Activated CD4-positive, CD25-positive, alpha-beta regulatory T cell treated with anti-CD3 and anti-CD28 coated beads, Interleukin-2, amount 50 U/mL, for 72 hours (primary cell): Measurements from ENCODE around the gene SREBF1.
"Not testable (repeated sequence)": the region's sequence is repeated elsewhere in the genome, so short reads cannot be mapped to it uniquely, and the experiment has no call there.

ENCODE experiments used
- DNase-seq: peaks from one replicate; pipeline ENCODE4 v3.0.0; 2021

SREBF1 gene

DNA sequence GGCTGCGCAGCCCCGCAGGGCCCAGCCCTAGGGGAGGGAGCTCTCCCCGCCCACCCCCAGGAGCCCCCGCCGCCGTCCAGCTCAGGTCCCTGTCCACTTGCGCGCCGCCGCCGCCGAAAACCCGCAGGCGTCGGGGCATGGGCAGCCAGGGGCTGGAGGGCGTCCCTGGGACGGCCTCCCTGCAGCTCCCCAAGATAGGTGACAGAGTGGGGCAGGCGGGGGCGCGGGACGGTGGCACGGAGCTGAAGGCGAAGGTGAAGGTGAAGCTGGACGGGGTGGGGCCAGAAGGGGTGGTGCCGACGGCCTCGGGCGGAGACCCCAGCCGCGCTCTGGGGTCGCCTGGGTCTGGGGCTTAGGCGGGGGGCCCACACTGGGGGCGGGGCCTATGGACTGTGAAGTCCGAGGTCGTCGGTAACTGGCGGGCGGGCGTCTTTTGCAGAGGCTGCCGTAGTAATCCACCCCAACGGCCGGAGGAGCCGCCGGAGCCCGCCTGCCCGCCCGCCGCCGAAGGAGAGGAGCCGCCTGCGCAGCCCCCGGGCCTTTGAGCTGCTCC, 27.2 kb downstream of the SREBF1 start:
- no peak for DNase-seq

DNA sequence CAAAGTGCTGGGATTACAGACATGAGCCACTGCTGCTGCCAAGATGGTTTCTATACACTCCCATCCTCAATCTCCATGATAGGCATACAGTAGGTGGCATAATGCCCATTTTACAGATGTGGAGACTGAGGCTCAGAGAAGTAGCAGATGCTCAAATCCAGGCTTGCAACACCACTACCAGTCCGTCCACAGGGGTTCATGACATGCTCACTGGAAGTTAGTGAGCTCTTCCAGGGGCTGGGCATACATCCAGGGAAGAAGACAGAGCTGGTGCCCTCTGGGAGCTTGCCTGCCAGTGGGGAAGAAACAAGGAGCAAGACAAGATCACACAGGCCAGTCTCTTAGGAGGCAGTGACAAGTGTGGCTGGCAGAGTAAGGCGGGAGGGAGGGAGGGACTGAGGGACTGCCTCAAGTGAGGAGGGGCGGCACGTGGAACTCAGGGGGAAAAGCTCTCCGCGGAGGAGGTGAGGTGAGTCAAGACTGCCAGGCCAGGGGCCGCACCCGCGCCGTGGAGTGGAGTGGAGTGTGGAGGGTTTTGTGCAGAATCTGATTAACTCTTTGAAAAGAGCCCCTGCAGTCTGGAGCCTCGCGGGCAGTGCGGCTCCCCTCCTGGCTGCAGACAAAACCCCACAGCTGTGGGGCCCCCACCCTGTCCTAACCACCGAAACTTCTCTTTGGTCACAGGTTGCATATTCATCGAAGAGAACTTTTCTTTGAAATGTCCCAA, 27.9 kb downstream of the SREBF1 start:
- DNase-seq: no peak

DNA sequence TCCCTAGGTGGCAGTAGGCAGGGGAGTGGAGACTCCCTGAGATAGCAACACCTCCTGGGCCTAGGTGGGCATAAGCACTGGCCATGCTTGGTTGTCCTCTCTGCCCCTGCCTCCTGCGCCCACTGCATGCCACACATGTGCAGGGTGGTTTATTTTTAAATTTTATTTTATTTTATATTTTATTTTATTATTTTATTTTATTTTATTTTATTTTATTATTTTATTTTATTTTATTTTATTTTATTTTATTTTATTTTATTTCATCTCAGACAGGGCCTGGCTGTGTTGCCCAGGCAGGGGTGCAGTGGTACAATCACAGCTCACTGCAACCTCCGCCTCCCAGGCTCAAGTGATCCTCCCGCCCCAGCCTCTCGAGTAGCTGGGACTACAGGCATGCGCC, 28.6 kb downstream of the SREBF1 start:
- DNase-seq: not testable (repeated sequence)

DNA sequence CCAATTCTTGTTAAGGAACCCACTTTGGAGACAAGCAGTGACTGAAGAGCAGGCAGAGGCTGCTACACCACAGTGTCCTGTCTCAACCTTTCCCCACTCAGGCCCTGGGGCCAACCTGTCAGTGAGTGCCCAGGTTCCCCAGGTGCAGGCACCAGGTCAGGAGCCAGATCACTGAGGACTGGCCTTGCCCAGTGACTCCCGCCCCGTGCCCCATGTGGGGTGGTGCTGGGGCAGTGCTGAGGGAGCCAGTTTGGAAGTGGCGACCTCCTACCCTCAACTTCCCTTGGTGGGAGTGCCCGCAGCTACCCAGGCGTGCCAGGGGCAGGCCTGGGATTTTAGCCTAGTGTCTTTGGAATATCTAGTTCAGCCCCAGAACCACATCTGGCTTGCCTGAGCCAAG, 29.3 kb downstream of the SREBF1 start:
- no peak for DNase-seq

DNA sequence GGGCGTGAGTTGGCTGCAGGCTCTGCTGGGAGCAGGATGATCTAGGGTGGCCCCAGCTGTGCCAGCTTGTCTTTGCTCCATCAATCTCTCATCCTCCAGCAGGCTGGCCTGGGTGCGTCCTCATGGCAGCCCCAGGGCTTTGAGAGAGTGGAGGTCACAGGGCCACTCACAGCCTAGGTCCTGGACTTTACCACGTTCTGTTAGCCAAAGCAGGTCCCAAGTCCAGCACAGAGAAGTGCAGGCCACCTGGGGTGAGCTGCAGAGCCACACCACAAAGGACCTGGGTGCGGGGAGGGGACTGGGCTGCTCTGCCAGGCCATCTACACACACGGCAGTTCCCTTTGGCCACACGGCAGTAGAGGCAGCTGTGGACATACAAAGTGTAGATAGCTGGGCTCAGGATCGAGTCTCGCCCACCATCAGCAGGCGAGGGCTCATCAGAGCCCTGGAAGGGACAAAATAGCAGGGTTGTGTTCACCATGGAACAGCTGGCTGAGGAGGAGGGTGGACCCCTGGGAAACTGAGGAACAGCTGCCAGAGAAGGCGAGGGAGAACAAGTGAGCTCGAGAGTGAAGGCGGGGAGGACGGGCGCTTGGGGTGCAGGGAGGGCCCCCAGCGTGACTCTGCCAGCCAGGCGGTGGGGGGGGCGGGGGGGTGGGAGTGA, 30.0 kb downstream of the SREBF1 start:
- DNase-seq: no peak

DNA sequence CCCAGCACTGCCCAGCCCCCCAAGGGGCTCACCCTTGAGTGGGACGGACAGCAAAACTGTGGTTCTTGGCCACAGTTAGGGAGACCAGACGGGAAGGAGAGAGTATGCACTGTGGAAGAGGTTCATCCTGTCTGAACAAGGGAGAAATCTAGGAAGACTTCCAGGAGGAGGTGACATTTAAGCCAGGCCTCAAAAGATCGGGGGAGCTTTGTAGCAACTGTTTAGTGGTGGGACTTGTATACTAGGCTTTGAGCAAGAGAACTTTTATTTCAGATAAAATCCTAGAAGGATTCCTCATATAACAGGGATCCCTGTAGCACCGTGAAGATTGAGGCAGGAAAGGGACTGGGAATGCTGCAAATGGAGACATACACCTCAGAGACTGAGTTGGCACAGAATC, 30.8 kb downstream of the SREBF1 start:
- no peak for DNase-seq

DNA sequence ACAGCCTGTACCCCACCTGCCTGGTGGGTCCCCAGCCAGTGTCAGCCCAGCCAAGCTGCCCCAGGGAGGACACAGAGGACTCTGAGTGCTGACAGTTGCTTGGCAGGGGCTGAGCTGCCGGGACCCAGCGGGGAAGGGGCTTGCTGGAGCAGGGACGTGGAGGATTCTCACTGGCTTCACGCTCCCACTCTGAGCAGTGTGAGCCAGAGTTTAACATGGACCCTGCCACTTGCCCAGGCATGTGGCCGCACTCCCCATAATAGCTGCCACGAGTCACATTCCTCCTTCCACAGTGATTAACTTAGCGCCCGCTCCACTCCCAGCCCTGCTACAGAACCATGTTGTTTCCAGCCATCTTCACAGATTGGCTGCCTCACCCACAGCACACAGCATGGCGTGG, 31.2 kb downstream of the SREBF1 start:
- DNase-seq: no peak

DNA sequence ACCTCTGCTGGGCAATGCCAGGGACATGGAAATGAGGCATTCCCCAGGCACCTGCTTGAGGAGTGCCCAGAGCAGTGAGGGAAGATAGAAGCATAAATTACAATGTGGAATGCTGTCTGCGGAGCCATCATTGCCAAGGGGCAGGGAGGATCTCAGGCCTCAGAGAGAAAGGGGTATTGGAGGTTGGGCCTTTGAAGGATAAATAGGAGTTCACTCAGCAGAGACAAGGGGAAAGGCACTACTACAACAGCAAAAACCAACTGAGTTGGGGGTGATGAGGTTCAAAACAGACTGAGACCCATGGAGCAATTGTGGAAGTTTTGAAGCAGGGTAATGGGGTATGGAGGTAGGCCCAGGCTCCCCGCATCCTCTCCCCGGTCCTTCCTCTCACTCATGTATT, 32.8 kb downstream of the SREBF1 start:
- DNase-seq: no peak

DNA sequence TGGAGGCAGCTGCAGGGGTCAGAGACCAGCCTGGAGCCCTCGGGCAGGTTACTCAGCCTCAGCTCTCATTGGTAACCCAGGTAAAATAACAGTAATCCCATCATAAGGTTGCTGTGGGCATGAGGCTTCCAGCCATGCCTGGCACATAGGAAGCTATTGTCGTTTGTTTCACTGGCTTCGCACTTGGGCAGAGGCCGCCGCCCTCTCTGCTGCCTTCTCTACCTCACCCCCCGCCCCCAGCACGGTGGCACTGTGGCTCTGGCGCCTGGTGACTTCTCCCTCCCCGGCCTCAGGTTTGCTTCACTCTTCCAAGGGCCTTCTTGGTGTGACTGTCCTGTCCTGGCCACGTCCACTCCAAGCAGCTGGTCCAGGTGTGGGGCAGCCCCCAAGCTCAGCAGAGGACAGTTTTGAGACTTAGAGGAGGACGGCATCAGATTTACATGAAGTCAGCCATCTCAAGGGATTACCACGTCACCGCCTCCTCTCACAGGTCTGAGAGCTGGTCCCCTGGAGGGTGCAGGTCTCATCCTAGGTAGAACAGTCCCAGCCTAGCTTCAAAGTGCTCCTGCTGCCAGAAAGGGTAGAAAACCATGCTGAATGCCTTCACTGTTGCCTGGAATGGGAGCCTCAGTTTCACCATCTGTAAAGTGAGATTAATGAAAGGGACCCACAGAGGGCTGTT, 34.8 kb downstream of the SREBF1 start:
- DNase-seq: no peak

DNA sequence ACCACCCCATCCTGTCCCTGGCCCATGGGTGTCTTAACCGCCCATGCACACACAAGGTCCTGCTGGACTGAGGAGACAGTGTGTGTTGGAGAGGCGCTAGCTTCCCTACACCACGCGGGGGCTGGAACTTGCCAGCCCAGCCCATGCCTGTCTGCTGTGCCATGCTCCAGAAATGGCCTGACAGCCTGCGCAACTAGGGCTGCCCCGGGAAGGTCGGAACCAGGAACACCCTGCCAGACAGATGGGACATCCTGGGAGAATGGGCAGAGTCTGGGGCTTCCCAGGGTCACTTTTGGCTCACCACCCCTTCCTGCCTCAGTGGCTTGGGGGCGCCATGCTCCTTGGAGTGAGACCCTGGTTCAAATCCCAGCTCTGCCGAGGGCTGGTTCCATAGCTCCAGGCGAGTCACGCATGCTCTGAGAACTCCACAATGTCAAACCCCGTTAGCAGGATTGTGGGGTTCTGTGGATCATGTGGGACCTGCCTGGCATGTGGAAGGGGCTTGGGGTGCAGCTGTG, 36.2 kb downstream of the SREBF1 start:
- DNase-seq: no peak

DNA sequence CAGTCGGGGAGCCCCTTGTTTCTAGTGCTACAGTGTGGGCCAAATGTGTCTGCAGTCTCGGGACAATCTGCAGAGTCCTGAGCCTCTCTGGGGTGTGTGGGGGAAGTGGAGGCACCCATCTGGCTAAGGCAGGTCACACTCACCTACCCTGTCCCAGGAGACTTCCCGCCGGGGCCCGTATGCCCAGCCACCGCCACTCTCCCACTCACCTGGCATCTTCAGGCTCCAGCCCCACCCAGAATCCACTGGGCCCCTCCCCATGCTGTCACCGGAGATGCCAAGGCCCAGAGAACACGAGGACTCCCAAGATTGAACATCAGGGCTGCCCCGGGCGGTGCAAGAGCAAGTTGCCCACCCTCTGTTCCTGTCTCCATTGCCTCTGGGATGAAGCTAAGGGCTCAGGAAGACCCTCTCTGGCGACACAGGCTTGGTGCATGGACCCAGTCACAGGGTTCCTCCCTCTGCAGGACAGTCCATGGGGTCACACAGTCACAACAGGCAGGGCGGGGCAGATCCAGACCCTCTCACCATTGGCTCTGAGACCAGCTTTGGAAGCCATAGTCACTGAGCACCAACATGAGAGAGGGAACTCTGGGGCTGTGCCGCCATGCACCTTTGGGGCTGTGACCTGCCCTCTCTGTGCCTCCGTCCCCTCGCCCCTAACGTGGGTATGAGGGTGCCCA, 38.1 kb downstream of the SREBF1 start:
- no peak for DNase-seq

DNA sequence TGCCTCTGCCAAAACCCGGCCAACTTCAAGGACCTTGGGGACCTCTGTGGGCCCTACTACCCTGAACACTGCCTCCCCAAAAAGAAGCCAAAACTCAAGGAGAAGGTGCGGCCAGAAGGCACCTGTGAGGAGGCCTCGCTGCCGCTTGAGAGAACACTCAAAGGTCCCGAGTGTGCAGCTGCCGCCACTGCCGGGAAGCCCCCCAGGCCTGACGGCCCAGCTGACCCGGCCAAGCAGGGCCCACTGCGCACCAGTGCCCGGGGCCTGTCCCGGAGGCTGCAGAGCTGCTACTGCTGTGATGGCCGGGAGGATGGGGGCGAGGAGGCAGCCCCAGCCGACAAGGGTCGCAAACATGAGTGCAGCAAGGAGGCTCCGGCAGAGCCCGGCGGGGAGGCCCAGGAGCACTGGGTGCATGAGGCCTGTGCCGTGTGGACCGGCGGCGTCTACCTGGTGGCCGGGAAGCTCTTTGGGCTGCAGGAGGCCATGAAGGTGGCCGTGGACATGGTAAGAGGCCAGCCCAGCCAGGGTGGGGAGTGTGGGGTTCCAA, 38.7 kb downstream of the SREBF1 start:
- DNase-seq: no peak

DNA sequence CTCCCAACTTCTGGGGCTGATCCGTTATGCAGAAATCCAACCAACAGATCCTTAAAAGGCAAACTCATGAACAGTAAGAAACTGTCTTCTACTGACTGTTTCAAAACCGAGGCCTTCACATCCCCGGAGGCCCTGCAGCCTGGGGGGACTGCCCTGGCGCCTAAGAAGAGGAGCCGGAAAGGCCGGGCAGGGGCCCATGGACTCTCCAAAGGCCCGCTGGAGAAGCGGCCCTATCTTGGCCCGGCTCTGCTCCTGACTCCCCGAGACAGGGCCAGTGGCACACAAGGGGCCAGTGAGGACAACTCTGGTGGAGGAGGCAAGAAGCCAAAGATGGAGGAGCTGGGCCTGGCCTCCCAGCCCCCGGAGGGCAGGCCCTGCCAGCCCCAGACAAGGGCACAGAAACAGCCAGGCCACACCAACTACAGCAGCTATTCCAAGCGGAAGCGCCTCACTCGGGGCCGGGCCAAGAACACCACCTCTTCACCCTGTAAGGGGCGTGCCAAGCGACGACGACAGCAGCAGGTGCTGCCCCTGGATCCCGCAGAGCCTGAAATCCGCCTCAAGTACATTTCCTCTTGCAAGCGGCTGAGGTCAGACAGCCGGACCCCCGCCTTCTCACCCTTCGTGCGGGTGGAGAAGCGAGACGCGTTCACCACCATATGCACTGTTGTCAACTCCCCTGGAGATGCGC, 39.5 kb downstream of the SREBF1 start:
- DNase-seq: no peak

DNA sequence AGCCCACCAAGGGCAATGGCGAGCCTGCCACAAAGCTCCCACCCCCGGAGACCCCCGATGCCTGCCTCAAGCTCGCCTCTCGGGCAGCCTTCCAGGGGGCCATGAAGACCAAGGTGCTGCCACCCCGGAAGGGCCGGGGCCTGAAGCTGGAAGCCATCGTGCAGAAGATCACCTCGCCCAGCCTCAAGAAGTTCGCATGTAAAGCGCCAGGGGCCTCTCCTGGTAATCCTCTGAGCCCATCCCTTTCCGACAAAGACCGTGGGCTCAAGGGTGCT, 40.1 kb downstream of the SREBF1 start:
- DNase-seq: no peak

DNA sequence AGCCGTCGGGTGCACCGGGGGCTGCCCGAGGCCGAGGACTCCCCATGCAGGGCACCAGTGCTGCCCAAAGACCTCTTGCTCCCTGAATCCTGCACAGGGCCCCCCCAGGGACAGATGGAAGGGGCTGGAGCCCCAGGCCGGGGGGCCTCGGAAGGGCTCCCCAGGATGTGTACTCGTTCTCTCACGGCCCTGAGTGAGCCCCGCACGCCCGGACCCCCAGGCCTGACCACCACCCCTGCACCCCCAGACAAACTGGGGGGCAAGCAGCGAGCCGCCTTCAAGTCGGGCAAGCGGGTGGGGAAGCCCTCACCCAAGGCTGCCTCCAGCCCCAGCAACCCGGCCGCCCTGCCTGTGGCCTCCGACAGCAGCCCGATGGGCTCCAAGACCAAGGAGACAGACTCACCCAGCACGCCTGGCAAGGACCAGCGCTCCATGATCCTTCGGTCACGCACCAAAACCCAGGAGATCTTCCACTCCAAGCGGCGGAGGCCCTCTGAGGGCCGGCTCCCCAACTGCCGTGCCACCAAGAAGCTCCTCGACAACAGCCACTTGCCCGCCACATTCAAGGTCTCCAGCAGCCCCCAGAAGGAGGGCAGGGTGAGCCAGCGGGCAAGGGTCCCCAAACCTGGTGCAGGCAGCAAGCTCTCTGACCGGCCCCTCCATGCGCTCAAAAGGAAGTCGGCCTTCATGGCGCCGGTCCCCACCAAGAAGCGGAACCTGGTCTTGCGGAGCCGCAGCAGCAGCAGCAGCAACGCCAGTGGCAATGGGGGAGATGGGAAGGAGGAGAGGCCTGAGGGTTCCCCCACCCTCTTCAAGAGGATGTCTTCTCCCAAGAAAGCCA, 40.6 kb downstream of the SREBF1 start:
- no peak for DNase-seq

DNA sequence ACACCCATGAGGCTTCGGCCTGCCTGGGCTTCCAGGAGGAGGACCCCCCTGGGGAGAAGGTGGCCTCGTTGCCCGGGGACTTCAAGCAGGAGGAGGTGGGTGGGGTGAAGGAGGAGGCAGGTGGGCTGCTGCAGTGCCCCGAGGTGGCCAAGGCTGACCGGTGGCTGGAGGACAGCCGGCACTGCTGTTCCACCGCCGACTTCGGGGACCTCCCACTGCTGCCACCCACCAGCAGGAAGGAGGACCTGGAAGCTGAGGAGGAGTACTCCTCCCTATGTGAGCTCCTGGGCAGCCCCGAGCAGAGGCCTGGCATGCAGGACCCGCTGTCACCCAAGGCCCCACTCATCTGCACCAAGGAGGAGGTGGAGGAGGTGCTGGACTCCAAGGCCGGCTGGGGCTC, 41.5 kb downstream of the SREBF1 start:
- no peak for DNase-seq

DNA sequence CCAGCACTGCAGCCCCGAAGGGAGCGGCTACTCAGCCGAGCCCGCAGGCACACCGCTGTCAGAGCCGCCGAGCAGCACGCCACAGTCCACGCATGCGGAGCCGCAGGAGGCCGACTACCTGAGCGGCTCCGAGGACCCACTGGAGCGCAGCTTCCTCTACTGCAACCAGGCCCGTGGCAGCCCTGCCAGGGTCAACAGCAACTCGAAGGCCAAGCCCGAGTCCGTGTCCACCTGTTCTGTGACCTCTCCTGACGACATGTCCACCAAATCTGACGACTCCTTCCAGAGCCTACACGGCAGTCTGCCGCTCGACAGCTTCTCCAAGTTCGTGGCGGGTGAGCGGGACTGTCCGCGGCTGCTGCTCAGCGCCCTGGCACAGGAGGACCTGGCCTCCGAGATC, 42.4 kb downstream of the SREBF1 start:
- DNase-seq: no peak

DNA sequence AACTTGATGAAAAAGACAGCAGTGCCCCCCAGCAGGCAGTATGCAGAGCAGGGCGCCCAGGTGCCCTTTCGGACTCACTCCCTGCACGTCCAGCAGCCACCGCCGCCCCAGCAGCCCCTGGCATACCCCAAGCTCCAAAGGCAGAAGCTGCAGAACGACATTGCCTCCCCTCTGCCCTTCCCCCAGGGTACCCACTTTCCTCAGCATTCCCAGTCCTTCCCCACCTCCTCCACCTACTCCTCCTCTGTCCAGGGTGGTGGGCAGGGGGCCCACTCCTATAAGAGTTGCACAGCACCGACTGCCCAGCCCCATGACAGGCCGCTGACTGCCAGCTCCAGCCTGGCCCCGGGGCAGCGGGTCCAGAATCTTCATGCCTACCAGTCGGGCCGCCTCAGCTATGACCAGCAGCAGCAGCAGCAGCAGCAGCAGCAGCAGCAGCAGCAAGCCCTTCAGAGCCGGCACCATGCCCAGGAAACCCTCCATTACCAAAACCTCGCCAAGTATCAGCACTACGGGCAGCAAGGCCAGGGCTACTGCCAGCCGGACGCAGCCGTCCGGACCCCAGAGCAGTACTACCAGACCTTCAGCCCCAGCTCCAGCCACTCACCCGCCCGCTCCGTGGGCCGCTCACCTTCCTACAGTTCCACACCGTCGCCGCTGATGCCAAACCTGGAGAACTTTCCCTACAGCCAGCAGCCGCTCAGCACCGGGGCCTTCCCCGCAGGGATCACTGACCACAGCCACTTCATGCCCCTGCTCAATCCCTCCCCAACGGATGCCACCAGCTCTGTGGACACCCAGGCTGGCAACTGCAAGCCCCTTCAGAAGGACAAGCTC, 43.2 kb downstream of the SREBF1 start:
- DNase-seq: no peak

DNA sequence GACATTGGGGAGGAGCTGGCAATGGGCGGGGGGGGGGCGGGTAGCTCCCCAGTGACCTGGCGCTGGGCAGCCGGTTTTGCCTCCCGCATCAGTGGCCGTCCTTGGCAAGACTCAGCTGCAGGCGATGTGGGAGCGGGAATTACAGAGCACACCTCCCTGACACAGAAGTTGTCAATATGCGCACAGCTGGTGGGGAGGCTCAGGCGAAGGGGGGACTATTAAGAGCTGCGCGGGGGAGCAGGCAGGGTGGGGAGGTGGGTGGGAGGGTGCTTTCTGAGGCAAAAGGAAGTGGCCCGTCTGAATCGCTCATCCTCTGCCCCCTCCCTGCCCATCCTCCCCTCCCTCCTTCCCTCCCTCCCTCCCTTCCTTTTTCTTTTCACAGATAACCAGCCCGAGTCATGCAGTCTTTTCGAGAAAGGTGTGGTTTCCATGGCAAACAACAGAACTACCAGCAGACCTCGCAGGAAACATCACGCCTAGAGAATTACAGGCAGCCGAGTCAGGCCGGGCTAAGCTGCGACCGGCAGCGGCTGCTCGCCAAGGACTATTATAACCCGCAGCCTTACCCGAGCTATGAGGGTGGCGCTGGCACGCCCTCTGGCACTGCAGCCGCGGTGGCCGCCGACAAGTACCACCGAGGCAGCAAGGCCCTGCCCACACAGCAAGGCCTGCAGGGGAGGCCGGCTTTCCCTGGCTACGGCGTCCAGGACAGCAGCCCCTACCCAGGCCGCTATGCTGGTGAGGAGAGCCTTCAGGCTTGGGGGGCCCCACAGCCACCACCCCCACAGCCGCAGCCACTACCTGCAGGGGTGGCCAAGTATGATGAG, 44.0 kb downstream of the SREBF1 start:
- DNase-seq: no peak
